GM12891 (cell line): ENCODE results near the gene TMEM88.

Source experiments
- PAX5 ChIP-seq: IDR thresholded peaks from 2 replicates; pipeline ENCODE4 v1.6.1; 2011; ENCODE audit warnings: low read length, moderate library complexity, mild to moderate bottlenecking; ENCODE audit not compliant: insufficient read depth, severe bottlenecking
- POLR2A ChIP-seq: IDR thresholded peaks from 2 replicates; pipeline ENCODE4 v1.6.1; 2011; ENCODE audit warnings: low read depth, low read length, control low read depth
- POLR2AphosphoS5 ChIP-seq: IDR thresholded peaks from 2 replicates; pipeline ENCODE4 v1.6.1; 2011; ENCODE audit warnings: low read depth, low read length, control low read depth
- POU2F2 ChIP-seq: IDR thresholded peaks from 2 replicates; pipeline ENCODE4 v1.6.1; 2011; ENCODE audit warnings: low read depth, mild to moderate bottlenecking, control low read depth, low read length, moderate library complexity
- TAF1 ChIP-seq: IDR thresholded peaks from 2 replicates; pipeline ENCODE4 v1.6.1; 2011; ENCODE audit warnings: low read depth, low read length, control low read depth

DNA sequence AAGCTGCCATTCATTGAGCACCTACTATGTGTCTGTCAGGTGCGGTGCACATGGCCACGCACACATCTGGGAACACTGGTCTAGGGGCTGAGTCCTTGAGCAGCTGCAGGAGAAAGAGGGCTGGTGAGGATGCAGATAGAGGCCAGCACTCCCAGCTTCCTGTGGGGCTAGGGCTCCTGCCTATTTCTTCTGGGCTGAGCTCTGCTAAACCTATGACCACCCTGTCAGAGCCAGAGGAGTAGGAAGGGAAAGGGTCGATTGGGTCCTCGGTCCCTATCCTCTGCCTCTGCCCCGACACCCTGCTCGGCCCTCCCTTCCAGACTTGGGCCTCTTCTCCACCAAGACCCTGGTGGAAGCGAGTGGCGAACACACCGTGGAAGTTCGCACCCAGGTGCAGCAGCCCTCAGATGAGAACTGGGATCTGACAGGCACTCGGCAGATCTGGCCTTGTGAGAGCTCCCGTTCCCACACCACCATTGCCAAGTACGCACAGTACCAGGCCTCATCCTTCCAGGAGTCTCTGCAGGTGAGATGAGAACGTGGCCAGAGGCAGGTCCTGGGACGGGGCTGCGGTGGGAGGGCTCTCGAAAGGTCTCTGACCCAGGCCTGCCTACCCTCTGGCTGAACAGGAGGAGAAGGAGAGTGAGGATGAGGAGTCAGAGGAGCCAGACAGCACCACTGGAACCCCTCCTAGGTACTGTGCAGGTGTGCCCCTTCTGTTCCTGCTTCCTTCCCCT, 4.0 kb upstream of the TMEM88 start:
- TF ChIP-seq POLR2A (peak; percentile 10; the same call in 1 of the 2 replicates), POLR2AphosphoS5 (no peak), TAF1 (no peak), POU2F2 (no peak), PAX5 (no peak)
